ENCODE data around the gene CD248. TPM values are rescaled to one million over a fixed set of nuclear protein-coding genes. Genes with fewer than 3 reads are reported as not detected.

CD248 gene
- total and polyA plus RNA-seq, 11 donors, result 6.0 to 33.1 (median 11.8) TPM

GRCh38 chr11:66291706-66292542 lies 24.9 kb downstream of the CD248 start, which contains the start of gene TMEM151A:
TMEM151A (plus strand) TSS chr11:66291894; CDS start chr11:66292014, 120 bp downstream.
- H3K36me3 ChIP-seq, result peaks cover 0 to 1% (median 0%) of the 10 kb centered on the region in 9 donors
- peak within 1 kb of the TSS in 11 of 12 donors; percentile 8 to 54 (median 44) for H3K4me3 ChIP-seq
- no peaks in the 10 kb centered on the region for H3K9me3 ChIP-seq
- no peak for DNase-seq
- TF ChIP-seq CTCF (IDR thresholded peaks at IDR 0.05) (no peak), POLR2A (IDR thresholded peaks at IDR 0.05) (no peak)
- intact Hi-C loops (cut with DNase I), result loop anchor here in 1 of 10 donors (5.0 kb wide), 1 partner anchor 45 kb away; the partner anchor contains the start of gene RIN1
- peaks cover 0 to 38% (median 21%) of the 10 kb centered on the region in 12 donors for H3K4me1 ChIP-seq
- no peak for ATAC-seq
- no peak within 1 kb of the TSS for H3K27ac ChIP-seq
- WGBS, 4 donors, result 1 to 7% (median 3%) methylated on average over 7 to 95 of the region's 95 CpGs
- H3K27me3 ChIP-seq, result peaks cover 6 to 42% (median 26%) of the 10 kb centered on the region in 9 donors

- no peak for TF ChIP-seq POLR2A (IDR thresholded peaks at IDR 0.05)
- no peak for TF ChIP-seq CTCF (IDR thresholded peaks at IDR 0.05)
- Histone ChIP-seq H3K27me3 (peaks cover 6 to 41% (median 26%) of the 10 kb centered on the region in 9 donors), H3K4me1 (peaks cover 0 to 41% (median 22%) of the 10 kb centered on the region in 12 donors), H3K4me3 (peak overlapping the region in 2 of 12 donors; percentile 49 to 50), H3K36me3 (peaks cover 0 to 5% (median 0%) of the 10 kb centered on the region in 9 donors), H3K9me3 (no peaks in the 10 kb centered on the region), H3K27ac (no peak overlapping the region)
- 19 to 27% (median 21%) methylated on average over 9 to 16 of the region's 16 CpGs for WGBS, 4 donors
- DNase-seq, result no peak
- no peak for ATAC-seq
- intact Hi-C loops (cut with DNase I), result loop anchor here in 1 of 10 donors (5.0 kb wide), 1 partner anchor 46 kb away; the partner anchor contains the start of gene RIN1
Observed at GRCh38 chr11:66291303-66291705, 25.5 kb downstream of the CD248 start.

GRCh38 chr11:66290330-66290621 lies 26.6 kb downstream of the CD248 start:
- TF ChIP-seq POLR2A (IDR thresholded peaks at IDR 0.05), result no peak
- no peak for TF ChIP-seq CTCF (IDR thresholded peaks at IDR 0.05)
- WGBS, 4 donors, result 63 to 77% (median 72%) methylated on average over 2 of the region's 2 CpGs
- H3K4me3 ChIP-seq, result peak overlapping the region in 1 of 12 donors; percentile 70
- H3K27me3 ChIP-seq, result peaks cover 6 to 36% (median 26%) of the 10 kb centered on the region in 9 donors
- H3K9me3 ChIP-seq, result no peaks in the 10 kb centered on the region
- H3K4me1 ChIP-seq, result peaks cover 0 to 51% (median 31%) of the 10 kb centered on the region in 12 donors
- no peak for ATAC-seq
- intact Hi-C loops (cut with DNase I), result loop anchor here in 1 of 10 donors (5.0 kb wide), 1 partner anchor 47 kb away; the partner anchor contains the start of gene RIN1
- DNase-seq, result no peak
- peaks cover 0 to 8% (median 0%) of the 10 kb centered on the region in 9 donors for H3K36me3 ChIP-seq
- H3K27ac ChIP-seq, result no peak overlapping the region

Measured in heart left ventricle (tissue), 16 donors.